HEK293T (cell line): ENCODE results near the gene CUL2.
"Not testable (repeated sequence)": the region's sequence is repeated elsewhere in the genome, so short reads cannot be mapped to it uniquely, and the experiment has no call there.

Source experiments
- CTCF ChIA-PET: fragments of 350-600 bp; formaldehyde crosslinking; extraction: SDS; loops from one replicate; lab custom pipeline; 2021; ENCODE audit warnings: antibody characterized with exemption, inconsistent platforms; lab: Yijun Ruan, JAX
- POLR2A ChIA-PET: fragments of 350-600 bp; formaldehyde crosslinking; extraction: SDS; loops from one replicate; lab custom pipeline; 2020; ENCODE audit warnings: antibody characterized with exemption, inconsistent platforms; lab: Yijun Ruan, JAX
- DNase-seq: peaks from one replicate; pipeline ENCODE4 v3.0.0; 2012; ENCODE audit warnings: mixed read lengths; ENCODE audit errors: extremely low spot score
- ARNT ChIP-seq: fragments of 450-650 bp; IDR thresholded peaks from 2 replicates; pipeline ENCODE4 v1.6.1; 2017; ENCODE audit warnings: mild to moderate bottlenecking
- BHLHE40 ChIP-seq: fragments of 450-650 bp; IDR thresholded peaks from 2 replicates; pipeline ENCODE4 v1.6.1; 2016; ENCODE audit warnings: mild to moderate bottlenecking, moderate library complexity, borderline replicate concordance
- CTBP1 ChIP-seq: fragments of 450-650 bp; IDR thresholded peaks from 2 replicates; pipeline ENCODE4 v1.6.1; 2016; ENCODE audit warnings: borderline replicate concordance
- ELF4 ChIP-seq: fragments of 450-650 bp; IDR thresholded peaks from 2 replicates; pipeline ENCODE4 v1.6.1; 2017; ENCODE audit warnings: antibody characterized with exemption
- FOXA1 ChIP-seq: fragments of 450-650 bp; IDR thresholded peaks from 2 replicates; pipeline ENCODE4 v1.6.1; 2016; ENCODE audit warnings: mild to moderate bottlenecking
- FOXK2 ChIP-seq: fragments of 450-650 bp; IDR thresholded peaks from 2 replicates; pipeline ENCODE4 v1.6.1; 2016; ENCODE audit warnings: mild to moderate bottlenecking
- FOXM1 ChIP-seq: fragments of 450-650 bp; IDR thresholded peaks from 2 replicates; pipeline ENCODE4 v1.6.1; 2017; ENCODE audit warnings: mild to moderate bottlenecking, borderline replicate concordance
- HDGF ChIP-seq: fragments of 450-650 bp; IDR thresholded peaks from 2 replicates; pipeline ENCODE4 v1.6.1; 2017; ENCODE audit warnings: antibody characterized with exemption, borderline replicate concordance
- L3MBTL2 ChIP-seq: fragments of 450-650 bp; conservative IDR thresholded peaks from 2 replicates; pipeline ENCODE4 v1.6.1; 2016; ENCODE audit warnings: mild to moderate bottlenecking
- LEF1 ChIP-seq: fragments of 450-650 bp; IDR thresholded peaks from 2 replicates; pipeline ENCODE4 v1.6.1; 2017; ENCODE audit warnings: mild to moderate bottlenecking, borderline replicate concordance
- NFRKB ChIP-seq: fragments of 450-650 bp; IDR thresholded peaks from 2 replicates; pipeline ENCODE4 v1.6.1; 2016; ENCODE audit warnings: mild to moderate bottlenecking, moderate library complexity
- SP1 ChIP-seq: fragments of 450-650 bp; IDR thresholded peaks from 2 replicates; pipeline ENCODE4 v1.6.1; 2017
- SUZ12 ChIP-seq: fragments of 450-650 bp; IDR thresholded peaks from 2 replicates; pipeline ENCODE4 v1.6.1; 2016; ENCODE audit warnings: mild to moderate bottlenecking
- TARDBP ChIP-seq: fragments of 450-650 bp; IDR thresholded peaks from 2 replicates; pipeline ENCODE4 v1.6.1; 2016
- ZNF384 ChIP-seq: fragments of 450-650 bp; IDR thresholded peaks from 2 replicates; pipeline ENCODE4 v1.6.1; 2016
- TF ChIP-seq, protein P1 (sequence below): fragments of 450-650 bp; IDR thresholded peaks from 2 replicates; pipeline ENCODE4 v1.6.1; 2016

CUL2 gene

DNA sequence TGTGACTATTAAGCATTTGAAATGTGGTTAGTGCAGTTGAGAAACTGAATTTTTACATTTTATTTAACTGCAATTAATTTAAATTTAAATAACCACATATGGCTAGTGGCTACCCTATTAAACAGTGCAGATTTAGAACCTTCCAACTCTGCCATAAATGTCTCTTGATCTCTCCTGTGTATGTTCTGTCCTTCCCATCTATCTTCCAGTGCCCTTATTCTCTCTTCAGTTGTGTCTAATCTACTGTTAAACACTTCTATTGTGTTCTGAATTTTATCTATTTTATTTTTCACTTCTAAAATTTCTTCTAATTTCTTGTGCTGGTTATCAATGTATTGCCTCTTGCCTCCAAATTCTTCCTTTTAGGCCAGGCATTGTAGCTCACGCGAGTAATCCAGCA, 105.0 kb downstream of the CUL2 start:
- ChIA-PET POLR2A (no interaction called here), CTCF (no interaction called here)
- no peak for DNase-seq
- TF ChIP-seq FOXA1 (no peak), ELF4 (no peak), HDGF (no peak), TARDBP (no peak), FOXK2 (no peak), NFRKB (no peak), LEF1 (no peak), SP1 (no peak), FOXM1 (no peak), ZNF384 (no peak), BHLHE40 (no peak), SUZ12 (no peak), CTBP1 (no peak)

DNA sequence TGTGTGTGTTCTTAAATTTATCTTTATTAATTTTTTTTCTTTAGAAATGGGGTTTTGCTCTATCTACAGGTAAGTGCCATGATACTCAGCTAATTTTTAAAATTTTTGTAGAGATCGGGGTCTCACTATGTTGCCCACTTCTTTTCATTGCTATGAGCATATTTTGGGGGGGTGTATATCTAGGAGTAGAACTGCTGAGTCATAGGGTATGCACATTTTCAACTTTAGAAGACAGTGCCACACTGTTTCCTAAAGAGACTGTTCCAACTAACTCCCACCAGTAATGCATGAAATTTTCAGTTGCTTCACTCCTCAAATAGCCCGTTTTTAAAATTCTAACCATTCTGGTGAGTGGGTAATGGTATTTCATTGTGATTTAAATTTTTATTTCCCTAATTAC, 108.3 kb downstream of the CUL2 start:
- CTCF ChIA-PET, result no interaction called here

DNA sequence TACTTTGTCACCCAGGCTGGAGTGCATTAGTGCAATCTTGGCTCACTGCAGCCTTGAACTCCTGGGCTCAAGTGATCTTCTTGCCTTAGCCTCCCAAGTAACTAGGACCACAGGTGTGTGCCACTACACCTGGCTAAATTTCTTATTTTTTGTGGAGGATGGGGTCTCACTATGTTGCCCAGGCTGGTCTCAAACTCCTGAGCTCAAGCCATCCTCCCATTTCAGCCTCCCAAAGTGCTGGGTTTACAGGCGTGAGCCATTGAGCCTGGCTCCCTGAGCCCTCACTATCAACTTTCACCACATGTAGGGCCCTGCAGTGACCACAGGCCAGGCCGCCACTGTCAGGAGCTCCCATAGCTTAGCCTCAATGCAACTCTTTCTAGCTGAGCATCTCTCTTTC, 110.2 kb downstream of the CUL2 start:
- no peak for TF ChIP-seq NFRKB
- TF ChIP-seq TARDBP, result no peak
- no peak for TF ChIP-seq ELF4
- TF ChIP-seq BHLHE40, result no peak
- no peak for TF ChIP-seq CTBP1
- TF ChIP-seq, protein P1, sequence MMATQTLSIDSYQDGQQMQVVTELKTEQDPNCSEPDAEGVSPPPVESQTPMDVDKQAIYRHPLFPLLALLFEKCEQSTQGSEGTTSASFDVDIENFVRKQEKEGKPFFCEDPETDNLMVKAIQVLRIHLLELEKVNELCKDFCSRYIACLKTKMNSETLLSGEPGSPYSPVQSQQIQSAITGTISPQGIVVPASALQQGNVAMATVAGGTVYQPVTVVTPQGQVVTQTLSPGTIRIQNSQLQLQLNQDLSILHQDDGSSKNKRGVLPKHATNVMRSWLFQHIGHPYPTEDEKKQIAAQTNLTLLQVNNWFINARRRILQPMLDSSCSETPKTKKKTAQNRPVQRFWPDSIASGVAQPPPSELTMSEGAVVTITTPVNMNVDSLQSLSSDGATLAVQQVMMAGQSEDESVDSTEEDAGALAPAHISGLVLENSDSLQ, result no peak
- no peak for TF ChIP-seq FOXK2
- TF ChIP-seq FOXA1, result no peak
- TF ChIP-seq ARNT, result no peak
- no peak for TF ChIP-seq SP1
- TF ChIP-seq FOXM1, result no peak
- no peak for TF ChIP-seq SUZ12
- TF ChIP-seq L3MBTL2, result no peak
- no peak for TF ChIP-seq ZNF384
- no peak for TF ChIP-seq LEF1
- CTCF ChIA-PET, result no interaction called here
- POLR2A ChIA-PET, result no interaction called here
- no peak for DNase-seq

More for the DNA sequence above, 108.3 kb downstream of the CUL2 start:
- DNase-seq, result no peak
- no peak for TF ChIP-seq CTBP1
- POLR2A ChIA-PET, result no interaction called here

DNA sequence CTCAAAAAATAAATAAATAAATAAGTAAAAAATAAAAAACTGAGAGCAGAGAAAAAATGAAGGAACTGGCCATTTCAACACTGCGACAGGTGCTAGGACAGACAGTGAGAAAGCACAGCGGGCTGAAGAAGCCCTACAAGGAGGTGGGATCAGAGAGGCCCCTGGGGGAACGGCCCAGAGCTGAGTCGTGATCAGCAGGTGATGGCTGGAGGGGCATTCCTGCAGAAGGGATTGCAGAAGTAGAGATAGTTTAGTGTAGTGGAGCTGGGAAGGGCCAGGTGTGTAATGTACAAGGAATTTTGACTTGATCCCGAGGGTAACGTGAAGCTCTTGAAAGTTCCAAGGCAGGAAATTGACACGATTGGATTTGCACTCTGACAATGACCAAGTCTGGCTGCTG, 112.1 kb downstream of the CUL2 start:
- POLR2A ChIA-PET, result no interaction called here
- no peak for TF ChIP-seq TARDBP
- TF ChIP-seq FOXK2, result no peak
- TF ChIP-seq FOXM1, result no peak
- TF ChIP-seq ZNF384, result no peak
- no peak for TF ChIP-seq NFRKB
- TF ChIP-seq HDGF, result no peak
- no peak for TF ChIP-seq L3MBTL2
- TF ChIP-seq, protein P1, result no peak
- no peak for TF ChIP-seq ELF4
- TF ChIP-seq BHLHE40, result no peak
- no peak for TF ChIP-seq SUZ12
- no peak for TF ChIP-seq SP1
- TF ChIP-seq CTBP1, result no peak
- TF ChIP-seq FOXA1, result no peak
- no peak for DNase-seq
- CTCF ChIA-PET, result interaction anchor here (0.5 kb wide), 1 partner anchor 17 kb away, joined by 3 read pairs; no protein-coding TSS in a partner anchor

DNA sequence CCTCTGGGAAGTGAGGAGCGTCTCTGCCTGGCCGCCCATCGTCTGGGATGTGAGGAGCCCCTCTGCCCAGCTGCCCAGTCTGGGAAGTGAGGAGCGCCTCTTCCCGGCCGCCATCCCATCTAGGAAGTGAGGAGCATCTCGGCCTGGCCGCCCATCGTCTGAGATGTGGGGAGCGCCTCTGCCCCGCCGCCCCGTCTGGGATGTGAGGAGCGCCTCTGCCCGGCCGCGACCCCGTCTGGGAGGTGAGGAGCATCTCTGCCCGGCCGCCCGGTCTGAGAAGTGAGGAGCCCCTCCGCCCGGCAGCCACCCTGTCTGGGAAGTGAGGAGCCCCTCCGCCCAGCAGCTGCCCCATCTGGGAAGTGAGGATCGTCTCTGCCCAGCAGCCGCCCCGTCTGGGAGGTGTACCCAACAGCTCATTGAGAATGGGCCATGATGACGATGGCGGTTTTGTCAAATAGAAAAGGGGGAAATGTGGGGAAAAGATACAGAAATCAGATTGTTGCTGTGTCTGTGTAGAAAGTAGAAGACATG, 113.7 kb downstream of the CUL2 start:
- POLR2A ChIA-PET, CTCF ChIA-PET, DNase-seq: not testable (repeated sequence)

DNA sequence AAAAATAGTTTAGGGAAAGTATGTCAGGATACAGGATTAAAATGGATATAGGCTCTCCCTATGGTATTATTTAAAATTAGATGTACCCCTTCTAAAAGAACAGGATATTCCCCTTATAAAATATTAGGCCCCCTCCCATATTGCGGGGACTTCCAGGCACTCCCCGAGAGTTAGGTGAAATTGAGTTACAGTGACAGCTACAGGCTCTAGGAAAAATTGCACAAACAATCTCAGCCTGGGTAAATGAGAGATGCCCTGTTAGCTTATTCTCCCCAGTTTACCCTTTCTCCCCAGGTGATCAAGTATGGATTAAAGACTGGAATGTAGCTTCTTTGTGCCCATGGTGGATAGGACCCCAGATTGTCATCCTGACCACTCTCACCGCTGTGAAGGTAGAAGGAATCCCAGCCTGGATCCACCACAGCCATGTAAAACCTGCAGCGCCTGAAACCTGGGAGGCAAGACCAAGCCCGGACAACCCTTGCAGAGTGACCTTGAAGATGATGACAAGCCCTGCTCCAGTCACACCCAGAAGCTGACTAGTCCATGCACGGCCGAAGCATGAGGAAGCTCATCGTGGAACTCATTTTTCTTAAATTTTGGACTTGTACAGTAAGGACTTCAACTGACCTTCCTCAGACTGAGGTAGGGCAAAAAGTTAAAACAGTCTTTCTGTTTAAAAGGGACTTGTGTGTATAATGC, 115.6 kb downstream of the CUL2 start:
- CTCF ChIA-PET, DNase-seq: not testable (repeated sequence)
- POLR2A ChIA-PET, result interaction anchor here (0.9 kb wide), 1 partner anchor 198 kb away, joined by 3 read pairs; no protein-coding TSS in a partner anchor

DNA sequence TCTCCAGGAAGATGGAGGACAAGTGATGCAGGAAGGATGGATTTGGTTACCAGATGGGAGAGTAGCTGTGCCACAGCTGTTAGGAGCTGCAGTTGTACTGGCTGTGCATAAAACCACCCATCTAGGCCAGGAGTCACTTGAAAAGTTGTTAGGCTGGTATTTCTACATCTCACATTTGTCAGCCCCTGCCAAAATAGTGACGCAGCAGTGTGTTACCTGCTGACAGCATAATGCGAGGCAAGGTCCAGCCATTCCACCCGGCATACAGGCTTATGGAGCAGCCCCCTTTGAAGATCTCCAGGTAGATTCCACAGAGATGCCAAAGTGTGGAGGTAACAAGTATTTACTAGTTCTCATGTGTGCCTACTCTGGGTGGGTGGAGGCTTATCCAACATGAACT, 116.4 kb downstream of the CUL2 start:
- DNase-seq, CTCF ChIA-PET: not testable (repeated sequence)
- POLR2A ChIA-PET, result interaction anchor here (0.9 kb wide), 1 partner anchor 197 kb away, joined by 3 read pairs; no protein-coding TSS in a partner anchor

DNA sequence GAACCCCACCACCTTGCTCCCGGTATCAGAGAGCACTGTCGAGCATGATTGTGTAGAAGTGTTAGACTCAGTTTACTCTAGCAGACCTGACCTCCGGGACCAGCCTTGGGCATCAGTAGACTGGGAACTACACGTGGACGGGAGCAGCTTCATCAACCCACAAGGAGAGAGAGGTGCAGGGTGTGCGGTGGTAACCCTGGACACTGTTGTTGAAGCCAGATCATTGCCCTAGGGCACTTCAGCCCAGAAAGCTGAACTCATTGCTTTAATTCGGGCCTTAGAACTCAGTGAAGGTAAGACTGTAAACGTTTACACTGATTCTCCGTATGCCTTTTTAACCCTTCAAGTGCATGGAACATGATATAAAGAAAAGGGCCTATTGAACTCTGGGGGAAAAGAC, 117.0 kb downstream of the CUL2 start:
- DNase-seq, POLR2A ChIA-PET, CTCF ChIA-PET: not testable (repeated sequence)

DNA sequence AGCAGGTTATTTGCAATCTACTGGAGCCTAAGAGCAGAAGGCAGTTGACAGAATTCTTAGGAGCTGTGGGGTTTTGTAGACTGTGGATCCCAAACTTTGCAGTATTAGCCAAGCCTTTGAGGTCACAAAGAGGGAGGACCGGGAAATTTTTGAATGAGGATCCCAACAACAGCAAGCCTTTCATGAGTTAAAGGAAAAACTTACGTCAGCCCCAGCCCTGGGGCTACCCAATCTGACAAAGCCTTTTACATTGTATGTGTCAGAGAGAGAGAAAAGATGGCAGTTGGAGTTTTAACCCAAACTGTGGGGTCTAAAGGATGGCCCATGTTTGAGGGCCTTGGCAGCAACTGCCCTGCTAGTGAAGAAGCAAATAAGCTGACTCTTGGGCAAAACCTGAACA, 117.5 kb downstream of the CUL2 start:
- POLR2A ChIA-PET, CTCF ChIA-PET, DNase-seq: not testable (repeated sequence)

DNA sequence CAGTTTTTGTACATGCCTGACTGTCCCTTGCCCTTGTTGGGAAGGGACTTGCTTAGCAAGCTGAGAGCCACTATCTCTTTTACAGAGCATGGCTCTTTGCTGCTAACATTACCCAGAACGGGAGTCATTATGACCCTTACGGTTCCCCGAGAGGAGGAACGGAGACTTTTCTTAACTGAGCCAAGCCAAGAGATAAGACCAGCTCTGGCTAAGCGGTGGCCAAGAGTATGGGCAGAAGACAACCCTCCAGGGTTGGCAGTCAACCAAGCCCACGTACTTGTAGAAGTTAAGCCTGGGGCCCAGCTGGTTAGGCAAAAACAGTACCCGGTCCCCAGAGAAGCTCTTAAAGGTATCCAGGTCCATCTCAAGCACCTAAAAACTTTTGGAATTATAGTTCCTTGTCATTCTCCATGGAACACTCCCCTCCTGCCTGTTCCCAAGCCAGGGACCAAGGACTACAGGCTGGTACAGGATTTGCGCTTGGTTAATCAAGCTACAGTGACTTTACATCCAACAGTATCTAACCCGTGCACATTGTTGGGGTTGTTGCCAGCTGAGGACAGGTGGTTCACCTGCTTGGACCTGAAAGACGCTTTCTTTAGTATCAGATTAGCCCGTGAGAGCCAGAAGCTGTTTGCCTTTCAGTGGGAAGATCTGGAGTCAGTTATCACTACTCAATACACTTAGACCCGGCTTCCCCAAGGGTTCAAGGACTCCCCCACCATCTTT, 118.4 kb downstream of the CUL2 start:
- POLR2A ChIA-PET, DNase-seq: not testable (repeated sequence)
- CTCF ChIA-PET, result interaction anchor here (0.5 to 0.8 kb wide), 5 partner anchors 23 to 723 kb away, joined by 3 read pairs; no protein-coding TSS in a partner anchor
